HG02943 (cell line): ENCODE results near the gene SUSD3.
"Not testable (repeated sequence)": the region's sequence is repeated elsewhere in the genome, so short reads cannot be mapped to it uniquely, and the experiment has no call there.

Experiments
- ATAC-seq: cut with Tn5 transposase; IDR thresholded peaks from one replicate; pipeline ENCODE4 v1.9.1; 2021; ENCODE audit warnings: mild to moderate bottlenecking, low read depth, moderate library complexity; ENCODE audit not compliant: unreplicated experiment

SUSD3 gene

GRCh38 chr9:93091453-93092081 is 33.1 kb downstream of the SUSD3 start:
- no peak for ATAC-seq

GRCh38 chr9:93092251-93092991 is 33.9 kb downstream of the SUSD3 start:
- no peak for ATAC-seq

GRCh38 chr9:93093127-93093876 is 34.8 kb downstream of the SUSD3 start:
- no peak for ATAC-seq

GRCh38 chr9:93093877-93094657 is 35.6 kb downstream of the SUSD3 start:
- no peak for ATAC-seq

DNA sequence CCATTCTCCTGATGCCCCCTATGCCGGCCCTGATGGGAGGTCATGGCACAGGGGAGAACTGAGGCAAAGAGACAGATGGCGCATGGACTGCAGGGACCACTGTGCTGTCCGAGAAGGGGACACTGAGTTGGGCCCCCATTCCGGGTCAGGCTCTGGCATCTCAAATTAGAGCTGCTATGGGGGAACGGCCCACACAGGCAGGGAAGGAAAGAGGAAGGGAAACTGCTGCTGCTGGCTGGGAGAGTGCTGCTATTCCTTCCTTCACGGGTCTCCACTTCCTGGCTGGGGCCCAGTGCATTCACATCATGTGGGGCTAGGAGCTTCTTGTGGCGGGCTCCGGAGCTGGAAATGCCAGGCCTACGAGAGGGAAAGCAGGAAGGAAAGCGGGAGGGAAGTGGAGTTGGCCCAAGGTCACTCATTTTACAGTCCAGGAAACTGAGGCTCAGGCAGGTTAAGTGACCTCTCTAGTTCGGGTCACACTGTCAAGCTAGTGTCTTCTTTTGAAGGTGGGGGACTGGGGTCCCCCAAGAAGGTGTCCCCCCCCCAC is 36.2 kb downstream of the SUSD3 start:
- no peak for ATAC-seq

DNA sequence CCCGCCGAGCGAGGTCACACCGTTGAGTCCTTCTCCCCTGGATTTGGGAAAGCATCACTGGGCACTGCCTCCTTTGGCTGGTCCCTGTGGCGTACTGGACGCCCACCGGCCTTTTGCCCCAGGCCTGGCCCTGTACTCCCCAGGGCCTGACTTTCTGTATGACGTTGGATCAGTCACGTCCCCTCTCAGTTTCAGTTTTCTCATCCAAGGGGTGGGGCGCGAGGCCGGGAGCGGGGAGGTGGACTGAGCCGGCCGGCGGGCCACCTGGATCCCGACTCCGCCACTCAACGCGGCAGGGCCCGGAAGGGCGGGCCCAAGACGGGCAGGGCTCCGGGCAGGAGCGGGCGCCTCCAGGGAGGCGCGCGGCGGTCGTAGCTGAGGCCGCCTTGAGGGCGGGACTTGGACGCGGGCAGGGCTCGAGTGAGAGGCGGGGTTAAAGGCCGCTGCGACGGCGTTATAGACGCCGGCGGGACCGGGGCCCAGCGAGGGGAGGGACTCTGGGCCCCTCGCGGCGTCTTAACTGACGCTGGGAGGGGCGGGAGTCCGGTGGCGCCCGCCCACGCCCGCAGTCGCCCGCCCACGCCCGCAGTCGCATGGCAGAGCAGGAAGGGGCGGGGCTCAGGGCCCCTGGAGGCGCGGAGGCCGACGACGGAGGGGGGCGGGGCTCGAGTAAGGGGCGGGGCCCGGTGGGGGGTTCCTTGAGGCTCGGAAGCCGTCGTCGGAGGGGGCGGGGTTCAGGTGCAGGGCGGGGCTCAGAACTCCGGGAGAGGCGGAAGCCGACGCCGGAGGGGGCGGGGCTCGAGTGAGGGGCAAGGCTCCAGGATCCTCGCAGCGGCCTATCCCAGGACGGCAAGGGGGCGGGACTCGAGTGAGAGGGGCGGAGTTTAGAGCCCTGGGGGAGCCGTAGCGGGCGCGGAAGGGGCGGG is 37.0 kb downstream of the SUSD3 start:
- ATAC-seq, result peak; percentile 61

DNA sequence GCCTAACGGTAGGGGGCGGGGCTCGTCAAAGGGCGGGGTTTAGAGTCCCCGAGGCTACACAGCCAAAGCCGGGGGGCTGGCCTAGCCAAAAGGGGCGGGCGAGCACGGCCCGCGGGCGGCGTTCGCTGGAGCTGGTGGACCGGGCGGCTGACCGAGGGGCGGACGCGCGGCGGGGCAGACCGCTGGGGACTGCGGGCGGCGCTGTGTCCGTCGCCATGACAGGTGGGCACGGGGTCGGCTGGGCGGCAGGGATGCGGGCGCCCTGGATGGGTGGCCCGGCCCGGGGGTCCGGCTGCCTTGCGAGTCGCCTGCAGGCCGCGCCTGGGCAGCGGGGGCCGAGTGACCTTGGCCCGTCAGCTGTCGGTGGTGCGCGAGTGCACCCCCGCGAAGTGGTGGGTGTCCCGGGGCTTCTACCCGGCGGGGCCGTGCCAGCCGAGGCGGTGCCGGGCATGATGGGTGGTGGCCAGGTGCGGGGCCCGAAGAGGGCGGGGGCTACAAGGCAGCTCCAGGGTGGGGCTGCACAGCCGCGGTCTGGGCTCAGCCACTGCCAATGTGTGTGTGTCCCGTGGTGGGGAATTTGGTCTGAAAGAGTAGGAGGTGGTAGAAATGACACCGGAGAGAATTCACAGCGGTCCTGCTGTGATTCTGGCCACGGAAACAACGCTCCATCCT is 37.8 kb downstream of the SUSD3 start, which contains the start of gene CARD19:
TSS of gene CARD19 (plus strand) at position 87 of the 672 bp plus-strand sequence. CDS start at position 216, 129 bp downstream.
- ATAC-seq, result peak; percentile 38

- ATAC-seq, result no peak
Measured at GRCh38 chr9:93096811-93097382, 38.4 kb downstream of the SUSD3 start.

DNA sequence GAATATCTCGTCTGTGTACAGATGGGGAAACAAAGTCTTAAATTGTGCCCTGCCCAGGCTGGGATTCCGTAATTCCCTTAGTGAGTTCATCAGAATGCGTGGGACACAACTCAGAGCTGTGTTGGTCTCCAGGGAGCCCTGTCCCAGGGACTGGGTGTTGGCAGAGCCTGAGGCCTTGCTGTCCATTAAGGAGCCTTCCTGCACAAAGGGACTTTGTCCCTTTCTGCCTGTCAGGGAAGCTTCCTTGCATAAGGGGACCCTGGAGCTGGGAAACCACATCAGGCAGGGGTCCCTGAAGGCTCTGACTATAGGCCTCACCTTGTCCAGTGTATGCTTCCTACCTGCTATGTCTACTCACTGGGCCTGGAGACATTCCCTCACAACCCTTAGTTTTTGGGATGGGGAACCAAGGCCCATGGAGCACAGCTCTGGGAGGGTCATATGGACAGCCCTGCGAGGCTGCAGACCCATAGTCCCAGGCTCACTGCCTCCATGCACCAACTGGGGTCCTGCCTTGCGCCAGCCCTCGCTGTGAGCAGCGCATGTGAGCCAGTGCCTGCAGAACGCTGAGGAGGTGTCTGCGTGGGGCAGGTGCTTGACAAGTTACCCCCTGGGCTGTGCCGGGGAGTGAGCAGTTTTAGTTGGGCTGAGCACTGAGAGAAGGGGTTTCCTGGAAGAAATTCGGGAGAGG is 39.2 kb downstream of the SUSD3 start:
- no peak for ATAC-seq

DNA sequence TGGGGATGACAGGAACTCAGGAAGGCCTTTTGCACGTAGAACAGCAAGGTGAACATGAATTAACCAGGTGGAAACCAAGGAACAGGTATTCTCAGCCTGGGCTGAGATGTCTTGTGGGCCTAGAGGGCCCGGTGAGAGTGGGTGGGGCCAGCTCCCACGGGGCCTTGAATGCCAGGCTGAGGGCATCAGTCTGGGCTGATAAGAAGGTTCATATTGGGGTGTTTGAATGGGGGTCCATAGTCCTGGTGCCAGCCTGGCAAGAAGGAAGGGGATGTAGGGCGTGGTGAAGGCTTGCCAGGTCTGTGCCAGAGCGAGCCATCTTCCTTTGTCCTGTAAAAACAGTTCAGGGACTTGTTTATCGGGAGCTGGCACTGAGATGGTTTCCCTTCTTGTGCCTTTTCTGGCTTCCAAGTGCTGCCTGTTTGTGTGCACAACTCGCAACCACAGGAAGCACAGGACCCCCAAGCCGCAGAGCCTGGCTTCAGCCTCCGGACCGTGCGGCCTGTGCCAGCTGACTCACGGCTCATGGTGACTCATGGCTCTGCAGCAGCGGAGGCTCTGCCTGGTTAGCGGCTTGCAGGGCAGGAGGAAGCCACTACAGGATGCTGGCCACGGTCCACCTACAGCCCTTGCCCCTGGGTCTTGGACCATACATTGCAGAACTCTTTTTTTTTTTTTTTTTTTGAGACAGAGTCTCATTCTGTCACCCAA is 39.9 kb downstream of the SUSD3 start:
- no peak for ATAC-seq

GRCh38 chr9:93099551-93100275 is 41.2 kb downstream of the SUSD3 start:
- no peak for ATAC-seq

DNA sequence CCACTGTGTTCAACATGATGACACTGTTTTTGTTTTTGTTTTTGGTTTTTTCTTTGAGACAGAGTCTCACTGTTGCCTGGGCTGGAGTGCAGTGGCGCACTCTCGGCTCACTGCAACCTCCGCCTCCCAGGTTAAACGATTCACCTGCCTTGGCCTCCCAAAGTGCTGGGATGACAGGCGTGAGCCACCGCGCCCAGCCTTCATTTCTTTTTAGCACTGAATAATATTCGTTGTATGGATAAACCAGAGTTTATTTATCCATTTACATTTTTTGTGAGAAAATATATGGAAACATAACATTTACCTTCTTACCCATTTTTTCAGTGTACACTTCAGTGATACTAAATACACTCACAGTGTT is 41.8 kb downstream of the SUSD3 start:
- no peak for ATAC-seq

DNA sequence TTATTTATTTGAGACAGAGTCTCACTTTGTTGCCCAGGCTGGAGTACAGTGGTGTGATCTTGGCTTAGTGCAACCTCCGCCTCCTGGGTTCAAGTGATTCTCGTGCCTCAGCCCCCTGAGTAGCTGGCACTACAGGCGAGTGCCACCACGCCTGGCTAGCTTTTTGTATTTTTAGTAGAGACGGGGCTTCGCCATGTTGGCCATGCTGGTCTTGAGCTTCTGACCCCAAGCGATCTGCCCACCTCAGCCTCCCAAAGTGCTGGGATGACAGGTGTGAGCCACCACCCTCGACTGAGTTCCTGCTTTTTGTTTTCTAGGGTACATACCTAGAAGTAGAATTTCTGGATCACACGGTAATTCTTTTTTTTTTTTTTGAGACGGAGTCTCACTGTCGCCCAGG is 42.6 kb downstream of the SUSD3 start:
- ATAC-seq, result not testable (repeated sequence)

GRCh38 chr9:93105620-93106019 is 47.1 kb downstream of the SUSD3 start:
- no peak for ATAC-seq

- ATAC-seq, result no peak
Measured at GRCh38 chr9:93107151-93107824, 48.8 kb downstream of the SUSD3 start.

GRCh38 chr9:93107825-93108161 is 49.3 kb downstream of the SUSD3 start:
- ATAC-seq, result no peak
